Measurements from ENCODE around the gene ZNF783. TPM values are rescaled to one million over a fixed set of nuclear protein-coding genes. Genes with fewer than 3 reads are reported as not detected.
"Not testable (repeated sequence)": the region's sequence is repeated elsewhere in the genome, so short reads cannot be mapped to it uniquely, and the experiment has no call there.

Gene ZNF783
- total and polyA plus RNA-seq, 2 donors (not counting 1 experiment from before 2014, with no cell fraction given): 38.1 to 43.8 TPM

GRCh38 chr7:149248777-149249176 is 13.2 kb upstream of the ZNF783 start:
- H3K4me1 Mint-ChIP-seq: peaks cover 26% of the 10 kb centered on the region
- TF ChIP-seq CTCF (IDR thresholded peaks at IDR 0.05): no peak
- no peak for TF ChIP-seq EZH2 (IDR thresholded peaks at IDR 0.05; ENCODE audit: borderline replicate concordance, insufficient read depth, low read depth, low read length, poor library complexity, severe bottlenecking)
- H3K4me1 ChIP-seq (ENCODE audit: control insufficient read depth in 2 of 2, insufficient read depth in 2 of 2, low read length in 2 of 2): peaks cover 7 to 14% of the 10 kb centered on the region in 2 donors
- no peaks in the 10 kb centered on the region for H3K27me3 ChIP-seq (replicated peaks in 1 of 4; ENCODE audit: control extremely low read depth in 1 of 4, control insufficient read depth in 3 of 4, insufficient read depth in 4 of 4, low read length in 3 of 4)
- no peak overlapping the region for H2AFZ ChIP-seq (ENCODE audit: insufficient read depth, low read depth, low read length, poor library complexity, severe bottlenecking)
- H3K36me3 ChIP-seq (replicated peaks in 1 of 2; ENCODE audit: control extremely low read depth in 1 of 2, control insufficient read depth in 1 of 2, extremely low read depth in 1 of 2, insufficient read depth in 2 of 2, low read length in 1 of 2): peaks cover 5 to 30% of the 10 kb centered on the region in 2 experiments
- ChIA-PET CTCF (interaction anchor here (0.7 kb wide), 1 partner anchor 12 kb away, joined by 3 read pairs; no protein-coding TSS in a partner anchor), POLR2A (interaction anchor here (1.3 kb wide), 1 partner anchor 13 kb away, joined by 5 read pairs; the partner anchor contains the start of gene ZNF783)
- H4K20me1 ChIP-seq (ENCODE audit: control insufficient read depth, insufficient read depth, low read length, poor library complexity, severe bottlenecking): peaks cover 18% of the 10 kb centered on the region
- H3K27ac ChIP-seq (ENCODE audit: low read length in 2 of 2): no peak overlapping the region
- H3K27me3 Mint-ChIP-seq: no peaks in the 10 kb centered on the region
- peaks cover 36% of the 10 kb centered on the region for H3K79me2 ChIP-seq (ENCODE audit: control insufficient read depth, insufficient read depth, low read length)
- no peaks in the 10 kb centered on the region for H3K9me3 Mint-ChIP-seq (ENCODE audit: insufficient read depth)
- no peak overlapping the region for H3K9ac ChIP-seq (ENCODE audit: low read length)
- 60% methylated on average over 3 of the region's 3 CpGs for WGBS (ENCODE audit: insufficient coverage)
- intact Hi-C loops (cut with micrococcal nuclease): no loop called here
- ATAC-seq (ENCODE audit: low read depth) (no peak), DNase-seq (no peak)
- no peak overlapping the region for H3K4me2 ChIP-seq (replicated peaks; ENCODE audit: low read depth, low read length, poor library complexity, severe bottlenecking)
- no peak overlapping the region for H3K4me3 Mint-ChIP-seq
- no peak overlapping the region for H3K4me3 ChIP-seq (ENCODE audit: control extremely low read depth in 1 of 5, extremely low read depth in 1 of 5, insufficient read depth in 1 of 5, low read depth in 2 of 5, low read length in 4 of 5)
- no peaks in the 10 kb centered on the region for H3K9me3 ChIP-seq (ENCODE audit: control extremely low read depth in 1 of 3, control insufficient read depth in 2 of 3, insufficient read depth in 1 of 3, low read length in 2 of 3)
- no peak overlapping the region for H3K27ac Mint-ChIP-seq

GRCh38 chr7:149250151-149250550 is 11.8 kb upstream of the ZNF783 start:
- POLR2A ChIA-PET, H3K27ac Mint-ChIP-seq: not testable (repeated sequence)
- CTCF ChIA-PET: interaction anchor here (1.1 to 1.7 kb wide), 2 partner anchors 10 to 12 kb away, joined by 3 to 7 read pairs; partner anchors contain the start of gene ZNF783

GRCh38 chr7:149251518-149251917 is 10.5 kb upstream of the ZNF783 start:
- H3K27ac ChIP-seq (ENCODE audit: low read length in 2 of 2); H3K4me3 Mint-ChIP-seq; H2AFZ ChIP-seq (ENCODE audit: insufficient read depth, low read depth, low read length, poor library complexity, severe bottlenecking); H3K4me2 ChIP-seq (replicated peaks; ENCODE audit: low read depth, low read length, poor library complexity, severe bottlenecking); H3K27me3 Mint-ChIP-seq; intact Hi-C loops (cut with micrococcal nuclease); ATAC-seq (ENCODE audit: low read depth); POLR2A ChIA-PET; H3K9me3 ChIP-seq (ENCODE audit: control extremely low read depth in 1 of 3, control insufficient read depth in 2 of 3, insufficient read depth in 1 of 3, low read length in 2 of 3); H3K9me3 Mint-ChIP-seq (ENCODE audit: insufficient read depth); H3K27me3 ChIP-seq (replicated peaks in 1 of 4; ENCODE audit: control extremely low read depth in 1 of 4, control insufficient read depth in 3 of 4, insufficient read depth in 4 of 4, low read length in 3 of 4); H3K9ac ChIP-seq (ENCODE audit: low read length); H3K4me3 ChIP-seq (ENCODE audit: control extremely low read depth in 1 of 5, extremely low read depth in 1 of 5, insufficient read depth in 1 of 5, low read depth in 2 of 5, low read length in 4 of 5); H3K27ac Mint-ChIP-seq; DNase-seq; H3K4me1 ChIP-seq (ENCODE audit: control insufficient read depth in 2 of 2, insufficient read depth in 2 of 2, low read length in 2 of 2): not testable (repeated sequence)
- H4K20me1 ChIP-seq (ENCODE audit: control insufficient read depth, insufficient read depth, low read length, poor library complexity, severe bottlenecking): peaks cover 13% of the 10 kb centered on the region
- CTCF ChIA-PET: interaction anchor here (1.1 to 1.7 kb wide), 5 partner anchors 9 to 124 kb away, joined by 3 to 7 read pairs (median 3); partner anchors contain the start of gene ZNF282
- WGBS (ENCODE audit: insufficient coverage): 97% methylated on average over 6 of the region's 10 CpGs
- peaks cover 5 to 51% of the 10 kb centered on the region in 2 experiments for H3K36me3 ChIP-seq (replicated peaks in 1 of 2; ENCODE audit: control extremely low read depth in 1 of 2, control insufficient read depth in 1 of 2, extremely low read depth in 1 of 2, insufficient read depth in 2 of 2, low read length in 1 of 2)
- peaks cover 12% of the 10 kb centered on the region for H3K4me1 Mint-ChIP-seq
- peaks cover 11% of the 10 kb centered on the region for H3K79me2 ChIP-seq (ENCODE audit: control insufficient read depth, insufficient read depth, low read length)

More at GRCh38 chr7:149250151-149250550, 11.8 kb upstream of the ZNF783 start:
- 97% methylated on average over 16 of the region's 18 CpGs for WGBS (ENCODE audit: insufficient coverage)
- H3K4me3 Mint-ChIP-seq; H3K4me3 ChIP-seq (ENCODE audit: control extremely low read depth in 1 of 5, extremely low read depth in 1 of 5, insufficient read depth in 1 of 5, low read depth in 2 of 5, low read length in 4 of 5); H2AFZ ChIP-seq (ENCODE audit: insufficient read depth, low read depth, low read length, poor library complexity, severe bottlenecking); H3K27me3 ChIP-seq (replicated peaks in 1 of 4; ENCODE audit: control extremely low read depth in 1 of 4, control insufficient read depth in 3 of 4, insufficient read depth in 4 of 4, low read length in 3 of 4); H3K4me2 ChIP-seq (replicated peaks; ENCODE audit: low read depth, low read length, poor library complexity, severe bottlenecking); intact Hi-C loops (cut with micrococcal nuclease); H3K9me3 Mint-ChIP-seq (ENCODE audit: insufficient read depth); DNase-seq; H3K9ac ChIP-seq (ENCODE audit: low read length); H3K9me3 ChIP-seq (ENCODE audit: control extremely low read depth in 1 of 3, control insufficient read depth in 2 of 3, insufficient read depth in 1 of 3, low read length in 2 of 3); H3K27me3 Mint-ChIP-seq; H3K4me1 ChIP-seq (ENCODE audit: control insufficient read depth in 2 of 2, insufficient read depth in 2 of 2, low read length in 2 of 2); H3K27ac ChIP-seq (ENCODE audit: low read length in 2 of 2); ATAC-seq (ENCODE audit: low read depth): not testable (repeated sequence)
- H3K4me1 Mint-ChIP-seq: peaks cover 22% of the 10 kb centered on the region
- H4K20me1 ChIP-seq (ENCODE audit: control insufficient read depth, insufficient read depth, low read length, poor library complexity, severe bottlenecking): peaks cover 13% of the 10 kb centered on the region
- peaks cover 5 to 41% of the 10 kb centered on the region in 2 experiments for H3K36me3 ChIP-seq (replicated peaks in 1 of 2; ENCODE audit: control extremely low read depth in 1 of 2, control insufficient read depth in 1 of 2, extremely low read depth in 1 of 2, insufficient read depth in 2 of 2, low read length in 1 of 2)
- peaks cover 23% of the 10 kb centered on the region for H3K79me2 ChIP-seq (ENCODE audit: control insufficient read depth, insufficient read depth, low read length)

Measured in B cell (primary cell).